ENCODE results near the gene UTP11. TPM values are rescaled to one million over a fixed set of nuclear protein-coding genes. Genes with fewer than 3 reads are reported as not detected.
A peak's percentile ranks its signal among the peaks of the same experiment; 100 is the strongest.

The UTP11 gene

DNA sequence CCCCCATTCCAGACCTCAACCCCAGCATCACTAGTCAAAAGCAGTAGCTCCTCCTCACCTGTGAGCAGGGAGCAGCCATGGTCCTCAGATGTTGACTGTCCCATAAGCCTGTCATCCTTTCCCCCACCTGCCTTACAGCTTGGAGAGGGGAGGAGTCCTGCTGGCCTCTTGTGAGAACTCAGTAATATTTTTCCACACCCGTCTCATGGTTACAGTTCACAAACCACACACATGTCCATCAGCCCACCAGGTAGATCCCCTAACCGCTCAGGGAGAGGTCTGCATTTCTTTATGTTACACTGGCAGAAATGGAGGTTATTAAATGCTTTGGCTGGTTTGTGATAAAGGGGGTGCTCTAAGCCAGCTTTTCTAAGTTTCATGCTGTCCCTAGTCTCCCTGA, 60.3 kb downstream of the UTP11 start:
- Histone ChIP-seq H4K5ac (ENCODE audit: low read length) (no peak overlapping the region), H3K79me2 (ENCODE audit: control insufficient read depth, insufficient read depth, low read length) (no peaks in the 10 kb centered on the region), H3K27me3 (ENCODE audit: insufficient read depth, low read length, poor library complexity) (no peaks in the 10 kb centered on the region), H3K9ac (ENCODE audit: low read length) (no peak overlapping the region), H3K79me1 (ENCODE audit: low read length) (no peaks in the 10 kb centered on the region), H3K27ac (ENCODE audit: low read depth, low read length) (no peak overlapping the region), H2AK5ac (ENCODE audit: low read length) (no peak overlapping the region), H3K4me3 (ENCODE audit: low read length) (no peak overlapping the region), H3K18ac (ENCODE audit: low read length) (no peak overlapping the region), H4K8ac (ENCODE audit: low read depth, low read length) (no peak overlapping the region), H3K23ac (ENCODE audit: low read length) (no peak overlapping the region), H2BK5ac (ENCODE audit: low read length) (no peak overlapping the region), H3K56ac (ENCODE audit: low read length) (no peak overlapping the region), H3K4me1 (ENCODE audit: control insufficient read depth, low read depth, low read length) (no peaks in the 10 kb centered on the region), H3K4ac (ENCODE audit: low read depth, low read length) (no peak overlapping the region), H3K36me3 (ENCODE audit: control insufficient read depth, insufficient read depth, low read length) (no peaks in the 10 kb centered on the region), H3K4me2 (ENCODE audit: low read length) (no peak overlapping the region), H2BK120ac (ENCODE audit: low read depth, low read length) (no peak overlapping the region), H2BK15ac (replicated peaks; ENCODE audit: low read depth) (no peak overlapping the region)
- DNase-seq, result no peak
- WGBS (ENCODE audit: extremely low coverage, insufficient coverage, low lambda C conversion rate), result no CpG with 5 or more reads among the region's 2 CpGs

GRCh38 chr1:38073534-38074301, 61.2 kb downstream of the UTP11 start:
- Histone ChIP-seq H3K27ac (ENCODE audit: low read depth, low read length) (no peak overlapping the region), H3K27me3 (ENCODE audit: insufficient read depth, low read length, poor library complexity) (no peaks in the 10 kb centered on the region), H3K36me3 (ENCODE audit: control insufficient read depth, insufficient read depth, low read length) (no peaks in the 10 kb centered on the region), H3K79me1 (ENCODE audit: low read length) (no peaks in the 10 kb centered on the region), H3K23ac (ENCODE audit: low read length) (no peak overlapping the region), H3K56ac (ENCODE audit: low read length) (peak overlapping the region; percentile 7), H3K4me3 (ENCODE audit: low read length) (no peak overlapping the region), H2BK120ac (ENCODE audit: low read depth, low read length) (no peak overlapping the region), H4K8ac (ENCODE audit: low read depth, low read length) (no peak overlapping the region), H4K5ac (ENCODE audit: low read length) (no peak overlapping the region), H3K4me2 (ENCODE audit: low read length) (no peak overlapping the region), H2BK15ac (replicated peaks; ENCODE audit: low read depth) (no peak overlapping the region), H3K79me2 (ENCODE audit: control insufficient read depth, insufficient read depth, low read length) (no peaks in the 10 kb centered on the region), H3K4me1 (ENCODE audit: control insufficient read depth, low read depth, low read length) (no peaks in the 10 kb centered on the region), H3K4ac (ENCODE audit: low read depth, low read length) (no peak overlapping the region), H2AK5ac (ENCODE audit: low read length) (no peak overlapping the region), H3K9ac (ENCODE audit: low read length) (no peak overlapping the region), H2BK5ac (ENCODE audit: low read length) (no peak overlapping the region), H3K18ac (ENCODE audit: low read length) (no peak overlapping the region)
- DNase-seq, result peak; percentile 21
- no CpG with 5 or more reads among the region's 9 CpGs for WGBS (ENCODE audit: extremely low coverage, insufficient coverage, low lambda C conversion rate)

DNA sequence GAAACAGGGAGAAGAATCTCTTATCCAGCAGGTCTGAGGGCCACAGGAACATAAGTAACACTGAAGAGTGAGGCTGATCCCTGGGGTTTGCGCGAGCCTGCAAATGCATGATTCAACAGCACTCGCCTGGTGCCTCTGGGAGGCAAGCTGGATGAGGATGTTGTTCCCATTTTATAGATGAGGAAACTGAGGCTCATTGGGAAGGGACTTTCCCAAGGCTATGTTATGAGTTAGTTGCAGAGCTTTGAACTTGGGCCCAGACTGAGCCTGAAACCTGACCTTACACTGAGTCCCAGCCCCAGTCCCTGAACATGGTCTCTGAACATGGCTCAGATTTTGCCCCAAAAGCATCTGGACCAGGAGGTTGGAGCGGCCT, 61.8 kb downstream of the UTP11 start:
- no peak for DNase-seq
- H3K27ac ChIP-seq (ENCODE audit: low read depth, low read length), result no peak overlapping the region
- H3K4me3 ChIP-seq (ENCODE audit: low read length), result no peak overlapping the region

More for the DNA sequence above, 61.8 kb downstream of the UTP11 start:
- Histone ChIP-seq H3K27me3 (ENCODE audit: insufficient read depth, low read length, poor library complexity) (no peaks in the 10 kb centered on the region), H2BK15ac (replicated peaks; ENCODE audit: low read depth) (no peak overlapping the region), H3K23ac (ENCODE audit: low read length) (no peak overlapping the region), H2BK5ac (ENCODE audit: low read length) (no peak overlapping the region), H2BK120ac (ENCODE audit: low read depth, low read length) (no peak overlapping the region), H3K79me1 (ENCODE audit: low read length) (no peaks in the 10 kb centered on the region), H3K9ac (ENCODE audit: low read length) (no peak overlapping the region), H3K18ac (ENCODE audit: low read length) (no peak overlapping the region), H2AK5ac (ENCODE audit: low read length) (no peak overlapping the region), H4K8ac (ENCODE audit: low read depth, low read length) (no peak overlapping the region), H4K5ac (ENCODE audit: low read length) (no peak overlapping the region), H3K79me2 (ENCODE audit: control insufficient read depth, insufficient read depth, low read length) (no peaks in the 10 kb centered on the region), H3K56ac (ENCODE audit: low read length) (peak overlapping the region; percentile 7), H3K36me3 (ENCODE audit: control insufficient read depth, insufficient read depth, low read length) (no peaks in the 10 kb centered on the region), H3K4me2 (ENCODE audit: low read length) (no peak overlapping the region), H3K4ac (ENCODE audit: low read depth, low read length) (no peak overlapping the region), H3K4me1 (ENCODE audit: control insufficient read depth, low read depth, low read length) (no peaks in the 10 kb centered on the region)
- WGBS (ENCODE audit: extremely low coverage, insufficient coverage, low lambda C conversion rate), result no CpG with 5 or more reads among the region's 4 CpGs

Small RNA genes lying within 50 kb of the gene (small RNA-seq; reads per million reads assigned to genes)
- gene RNU6-510P (ENCODE audit: insufficient read depth), result not detected
